Activated B cell treated with CpG ODN at 0.5 μM for 24 hours (primary cell): ENCODE measurements around the gene DGLUCY. TPM values are rescaled to one million over a fixed set of nuclear protein-coding genes. Genes with fewer than 3 reads are reported as not detected.
"Not testable (repeated sequence)": the region's sequence is repeated elsewhere in the genome, so short reads cannot be mapped to it uniquely, and the experiment has no call there.

Experiments used
- ATAC-seq: fragments of 200-7000 bp; cut with Tn5 transposase; one replicate; pipeline ENCODE4 v1.10.0; 2021; ENCODE audit warnings: low read depth, mild to moderate bottlenecking, moderate library complexity
- CTCF ChIA-PET: fragments of 350-600 bp; sonication (Branson Sonifier 250); formaldehyde crosslinking; loops from one replicate; lab custom pipeline; 2021; ENCODE audit warnings: antibody characterized with exemption; lab: Charles Lee
- POLR2A ChIA-PET: fragments of 350-600 bp; sonication (Branson Sonifier 250); formaldehyde crosslinking; loops from one replicate; lab custom pipeline; 2021; ENCODE audit warnings: antibody characterized with exemption; lab: Charles Lee
- DNase-seq: peaks from one replicate; pipeline ENCODE4 v3.0.0; 2022
- H3K27ac Mint-ChIP-seq: one replicate; pipeline ENCODE4 v1.8.0; 2020; ENCODE audit warnings: mixed read lengths
- H3K27me3 Mint-ChIP-seq: one replicate; pipeline ENCODE4 v1.8.0; 2021; ENCODE audit warnings: mixed read lengths
- H3K36me3 Mint-ChIP-seq: one replicate; pipeline ENCODE4 v1.8.0; 2021; ENCODE audit warnings: low read depth, mixed read lengths
- H3K4me1 Mint-ChIP-seq: one replicate; pipeline ENCODE4 v1.8.0; 2021; ENCODE audit warnings: mixed read lengths
- H3K4me3 Mint-ChIP-seq: one replicate; pipeline ENCODE4 v1.8.0; 2020; ENCODE audit warnings: mild to moderate bottlenecking, mixed read lengths
- H3K9me3 Mint-ChIP-seq: one replicate; pipeline ENCODE4 v1.8.0; 2020; ENCODE audit warnings: mixed read lengths
- intact Hi-C: fragments of 100-400 bp; cut with micrococcal nuclease; formaldehyde crosslinking; loops from one replicate; pipeline ENCODE4 v1.15.1; 2024
- total RNA-seq: library from RNA; stranded (reverse); gene quantifications from 2 replicates; pipeline ENCODE4 v1.2.3, GENCODE V29; 2022
- TF ChIP-seq, protein P1 (sequence below): fragments of 200-600 bp; IDR thresholded peaks from one replicate; pipeline ENCODE4 v1.8.0; 2022; ENCODE audit warnings: antibody characterized with exemption, mild to moderate bottlenecking

Gene DGLUCY
- total RNA-seq, 1 donor from 2014 or later: 92.7 TPM

DNA sequence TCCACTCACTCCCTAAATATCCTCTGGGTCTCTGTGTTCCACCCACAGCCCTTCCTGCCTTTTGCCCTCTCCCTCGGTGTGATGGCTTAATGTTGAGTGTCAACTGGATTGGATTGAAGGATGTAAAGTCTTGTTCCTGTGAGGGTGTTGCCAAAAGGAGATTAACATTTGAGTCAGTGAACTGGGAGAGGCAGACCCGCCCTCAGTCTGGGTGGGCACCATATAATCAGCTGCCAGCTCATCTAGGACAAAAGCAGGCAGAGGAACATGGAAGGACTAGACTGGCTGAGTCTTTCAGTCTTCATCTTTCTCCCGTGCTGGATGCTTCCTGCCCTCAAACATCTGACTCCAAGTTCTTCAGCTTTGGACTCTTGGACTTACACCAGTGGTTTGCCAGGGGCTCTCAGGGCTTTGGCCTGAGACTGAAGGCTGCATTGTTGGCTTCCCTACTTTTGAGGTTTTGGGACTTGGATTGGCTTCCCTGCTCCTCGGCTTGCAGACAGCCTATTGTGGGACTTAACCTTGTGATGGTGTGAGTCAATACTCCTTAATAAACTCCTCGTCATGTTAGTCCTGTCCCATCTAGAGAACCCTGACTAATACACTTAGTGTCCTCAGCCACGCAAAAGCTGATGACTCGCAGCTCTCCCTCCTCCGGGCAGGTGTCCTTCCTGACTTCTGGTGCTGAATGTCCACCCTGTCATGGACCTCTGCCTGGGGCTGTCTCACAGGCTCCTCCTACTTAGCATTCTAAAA is 5.9 kb downstream of the DGLUCY start:
- H3K4me3 Mint-ChIP-seq: no peak overlapping the region
- TF ChIP-seq, protein P1, sequence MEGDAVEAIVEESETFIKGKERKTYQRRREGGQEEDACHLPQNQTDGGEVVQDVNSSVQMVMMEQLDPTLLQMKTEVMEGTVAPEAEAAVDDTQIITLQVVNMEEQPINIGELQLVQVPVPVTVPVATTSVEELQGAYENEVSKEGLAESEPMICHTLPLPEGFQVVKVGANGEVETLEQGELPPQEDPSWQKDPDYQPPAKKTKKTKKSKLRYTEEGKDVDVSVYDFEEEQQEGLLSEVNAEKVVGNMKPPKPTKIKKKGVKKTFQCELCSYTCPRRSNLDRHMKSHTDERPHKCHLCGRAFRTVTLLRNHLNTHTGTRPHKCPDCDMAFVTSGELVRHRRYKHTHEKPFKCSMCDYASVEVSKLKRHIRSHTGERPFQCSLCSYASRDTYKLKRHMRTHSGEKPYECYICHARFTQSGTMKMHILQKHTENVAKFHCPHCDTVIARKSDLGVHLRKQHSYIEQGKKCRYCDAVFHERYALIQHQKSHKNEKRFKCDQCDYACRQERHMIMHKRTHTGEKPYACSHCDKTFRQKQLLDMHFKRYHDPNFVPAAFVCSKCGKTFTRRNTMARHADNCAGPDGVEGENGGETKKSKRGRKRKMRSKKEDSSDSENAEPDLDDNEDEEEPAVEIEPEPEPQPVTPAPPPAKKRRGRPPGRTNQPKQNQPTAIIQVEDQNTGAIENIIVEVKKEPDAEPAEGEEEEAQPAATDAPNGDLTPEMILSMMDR: no peak
- H3K27me3 Mint-ChIP-seq: no peaks in the 10 kb centered on the region
- DNase-seq (no peak), ATAC-seq (no peak)
- H3K9me3 Mint-ChIP-seq: no peaks in the 10 kb centered on the region
- H3K36me3 Mint-ChIP-seq: peaks cover 58% of the 10 kb centered on the region
- intact Hi-C loops: no loop called here
- ChIA-PET CTCF (no interaction called here), POLR2A (no interaction called here)
- H3K27ac Mint-ChIP-seq: no peak overlapping the region
- H3K4me1 Mint-ChIP-seq: peaks cover 73% of the 10 kb centered on the region

DNA sequence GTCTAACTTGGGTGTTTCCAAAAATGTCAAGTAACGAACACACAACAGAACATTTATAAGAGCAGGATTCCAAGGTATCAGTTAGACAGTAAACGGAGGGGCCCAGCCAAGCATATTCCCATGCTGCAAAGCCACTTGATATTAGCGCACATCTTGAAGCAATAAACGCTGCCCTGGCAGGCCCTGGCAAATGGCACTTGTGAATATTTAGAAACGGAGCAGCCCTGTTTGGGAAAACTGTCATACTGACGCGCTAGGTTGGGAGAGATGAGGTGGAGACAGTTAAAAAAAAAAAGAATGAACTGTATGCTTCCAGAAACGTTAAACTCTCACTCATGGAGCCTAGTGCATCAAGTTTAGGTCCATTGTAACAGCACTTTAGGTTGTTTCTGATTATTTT is 9.3 kb downstream of the DGLUCY start:
- intact Hi-C loops: no loop called here
- no peak overlapping the region for H3K4me3 Mint-ChIP-seq
- H3K27me3 Mint-ChIP-seq: no peaks in the 10 kb centered on the region
- H3K9me3 Mint-ChIP-seq: peaks cover 2% of the 10 kb centered on the region
- ChIA-PET POLR2A (interaction anchor here (1.4 kb wide), 1 partner anchor 9 kb away, joined by 6 read pairs; the partner anchor contains the start of gene DGLUCY), CTCF (no interaction called here)
- TF ChIP-seq, protein P1: no peak
- ATAC-seq (no peak), DNase-seq (no peak)
- H3K27ac Mint-ChIP-seq: no peak overlapping the region
- peaks cover 54% of the 10 kb centered on the region for H3K4me1 Mint-ChIP-seq
- H3K36me3 Mint-ChIP-seq: peaks cover 59% of the 10 kb centered on the region

DNA sequence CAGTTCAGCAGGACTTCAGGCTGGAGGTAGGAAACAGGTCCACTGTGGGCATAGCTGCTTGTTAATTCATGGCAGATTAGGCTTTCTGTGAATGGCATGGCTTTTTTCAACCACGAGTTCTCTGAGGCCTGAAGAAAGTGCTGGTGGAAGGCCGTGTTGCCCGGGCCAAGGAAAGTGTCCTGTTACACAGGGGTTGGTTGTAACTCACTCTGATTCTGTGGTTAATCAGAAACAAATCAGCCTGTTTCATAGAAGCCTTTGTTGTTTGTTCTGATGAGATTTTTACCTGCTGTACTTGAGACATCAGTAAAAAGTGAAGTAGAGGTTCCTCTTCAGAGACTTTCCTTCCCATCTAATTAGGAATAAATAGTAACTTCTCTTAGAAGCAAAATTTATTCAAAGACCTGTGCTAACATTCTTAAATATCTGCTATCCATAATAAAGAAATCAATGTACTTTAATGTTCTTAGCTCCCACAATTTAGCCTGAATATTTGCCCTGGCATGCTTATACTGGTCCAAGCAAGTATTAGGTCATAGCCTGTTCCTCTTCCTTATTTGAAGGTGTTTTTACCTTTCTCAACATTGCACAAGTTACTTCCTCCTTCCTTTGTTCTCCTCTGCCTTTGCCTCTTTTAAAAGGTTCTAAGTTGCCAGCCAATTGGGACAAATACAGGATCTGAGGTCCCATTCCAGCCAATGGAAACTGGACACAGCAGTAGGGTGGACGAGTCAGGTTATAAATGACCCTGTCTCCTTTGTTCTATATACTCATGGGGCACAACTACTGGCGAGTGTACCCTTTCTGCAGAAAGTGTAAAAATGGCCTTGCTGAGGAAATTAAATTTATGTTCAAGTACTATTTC is 10.8 kb downstream of the DGLUCY start:
- Mint-ChIP-seq H3K4me1 (peaks cover 45% of the 10 kb centered on the region), H3K27ac (peak overlapping the region; percentile 70), H3K36me3 (peaks cover 52% of the 10 kb centered on the region)
- intact Hi-C loops: loop anchor here (1.0 kb wide), 1 partner anchor 10 kb away; the partner anchor contains the start of gene DGLUCY
- H3K27me3 Mint-ChIP-seq, DNase-seq, ATAC-seq, CTCF ChIA-PET, H3K9me3 Mint-ChIP-seq, H3K4me3 Mint-ChIP-seq: not testable (repeated sequence)
- POLR2A ChIA-PET: interaction anchor here (0.7 to 1.4 kb wide), 2 partner anchors 10 to 17 kb away, joined by 5 to 6 read pairs; partner anchors contain the start of gene DGLUCY

DNA sequence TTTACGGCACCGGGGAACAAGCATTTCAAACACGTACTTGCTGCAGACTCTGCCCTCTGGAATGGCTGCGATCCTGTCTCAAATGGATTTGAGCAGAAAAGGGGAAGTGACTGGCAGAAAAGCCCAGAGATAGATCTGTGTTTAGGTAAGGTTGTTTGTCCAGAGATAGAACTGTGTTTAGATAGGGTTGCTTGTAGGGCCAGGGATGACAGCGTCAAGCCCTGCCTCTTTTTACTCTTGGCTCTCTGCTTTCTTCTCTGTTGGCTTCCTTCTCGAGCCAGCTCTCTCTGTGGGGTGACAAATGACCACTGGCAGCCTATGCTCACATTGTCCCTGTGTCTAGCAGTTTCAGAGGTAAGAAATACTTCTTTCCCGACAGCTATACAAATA is 11.4 kb downstream of the DGLUCY start:
- peaks cover 50% of the 10 kb centered on the region for H3K36me3 Mint-ChIP-seq
- TF ChIP-seq, protein P1: no peak
- intact Hi-C loops: no loop called here
- H3K27me3 Mint-ChIP-seq: no peaks in the 10 kb centered on the region
- H3K9me3 Mint-ChIP-seq: peaks cover 2% of the 10 kb centered on the region
- ATAC-seq (no peak), DNase-seq (no peak)
- ChIA-PET POLR2A (interaction anchor here (1.1 kb wide), 1 partner anchor 9 kb away, joined by 3 read pairs; no protein-coding TSS in a partner anchor), CTCF (no interaction called here)
- peak overlapping the region; percentile 70 for H3K27ac Mint-ChIP-seq
- no peak overlapping the region for H3K4me3 Mint-ChIP-seq
- peaks cover 40% of the 10 kb centered on the region for H3K4me1 Mint-ChIP-seq

DNA sequence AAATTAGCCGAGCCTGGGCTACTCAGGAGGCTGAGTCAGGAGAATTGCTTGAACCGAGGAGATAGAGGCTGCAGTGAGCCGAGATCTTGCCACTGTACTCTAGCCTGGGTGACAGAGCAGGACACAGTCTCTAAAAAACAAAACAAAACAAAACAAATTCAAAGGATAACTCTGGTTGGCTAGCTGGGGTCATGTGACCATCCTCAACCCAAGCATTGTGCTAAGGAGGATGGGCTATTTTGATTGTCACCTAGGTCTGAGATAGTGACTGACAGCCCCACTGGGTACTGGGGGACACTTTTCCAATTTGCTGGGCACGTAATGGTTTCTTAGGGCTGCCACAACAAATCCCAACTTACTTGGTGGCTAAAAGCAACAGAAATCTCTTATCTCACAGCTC is 11.9 kb downstream of the DGLUCY start:
- DNase-seq: no peak
- Mint-ChIP-seq H3K4me3 (no peak overlapping the region), H3K9me3 (peaks cover 2% of the 10 kb centered on the region), H3K4me1 (peaks cover 38% of the 10 kb centered on the region), H3K27me3 (no peaks in the 10 kb centered on the region), H3K36me3 (peaks cover 48% of the 10 kb centered on the region), H3K27ac (no peak overlapping the region)
- TF ChIP-seq, protein P1: no peak
- ATAC-seq: no peak
- ChIA-PET CTCF (no interaction called here), POLR2A (interaction anchor here (1.1 to 1.9 kb wide), 2 partner anchors 10 to 12 kb away, joined by 3 to 6 read pairs; partner anchors contain the start of gene DGLUCY)
- intact Hi-C loops: no loop called here
